Stimulated activated CD8-positive, alpha-beta memory T cell treated with anti-CD3 and anti-CD28 coated beads, Interleukin-7, amount 100 ng/mL, for 24 hours (primary cell): ENCODE measurements around the gene SLC9A7.

Source experiments
- DNase-seq: peaks from one replicate; pipeline ENCODE4 v3.0.0-alpha.2; 2020; ENCODE audit warnings: low read depth

The SLC9A7 gene

DNA sequence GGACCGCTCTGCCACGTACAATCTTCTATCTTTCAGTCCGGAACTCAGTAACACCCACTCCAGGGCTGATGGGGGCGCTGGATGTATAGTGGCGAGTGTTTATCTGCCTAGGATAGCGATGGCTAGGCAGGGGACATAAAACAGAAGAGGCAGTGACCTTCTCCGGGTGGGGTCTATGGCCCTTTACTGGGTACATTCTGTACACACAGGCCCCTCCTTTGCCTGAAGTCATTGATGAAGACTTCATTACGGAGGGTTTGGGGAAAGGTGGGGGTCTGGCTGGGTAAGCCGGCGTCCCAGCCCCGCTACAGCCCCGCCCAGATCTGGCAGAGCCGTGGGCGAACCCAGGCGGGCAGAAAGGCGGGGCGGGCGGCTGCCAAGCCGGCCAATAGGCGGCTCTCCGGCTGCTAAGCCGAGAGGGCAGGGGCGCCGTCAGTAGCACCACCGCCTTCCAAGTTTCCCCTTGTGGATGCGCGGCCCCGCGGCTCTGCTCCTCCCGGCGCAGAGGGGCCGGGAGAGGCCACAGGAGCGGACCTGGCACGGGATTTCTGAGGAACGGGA lies 185.5 kb downstream of the SLC9A7 start, which contains the start of gene CHST7:
Gene CHST7, plus strand, starts transcription at position 435 of the 561 bp plus-strand sequence. CDS start 167 bp downstream, outside the sequence.
- DNase-seq, result no peak

DNA sequence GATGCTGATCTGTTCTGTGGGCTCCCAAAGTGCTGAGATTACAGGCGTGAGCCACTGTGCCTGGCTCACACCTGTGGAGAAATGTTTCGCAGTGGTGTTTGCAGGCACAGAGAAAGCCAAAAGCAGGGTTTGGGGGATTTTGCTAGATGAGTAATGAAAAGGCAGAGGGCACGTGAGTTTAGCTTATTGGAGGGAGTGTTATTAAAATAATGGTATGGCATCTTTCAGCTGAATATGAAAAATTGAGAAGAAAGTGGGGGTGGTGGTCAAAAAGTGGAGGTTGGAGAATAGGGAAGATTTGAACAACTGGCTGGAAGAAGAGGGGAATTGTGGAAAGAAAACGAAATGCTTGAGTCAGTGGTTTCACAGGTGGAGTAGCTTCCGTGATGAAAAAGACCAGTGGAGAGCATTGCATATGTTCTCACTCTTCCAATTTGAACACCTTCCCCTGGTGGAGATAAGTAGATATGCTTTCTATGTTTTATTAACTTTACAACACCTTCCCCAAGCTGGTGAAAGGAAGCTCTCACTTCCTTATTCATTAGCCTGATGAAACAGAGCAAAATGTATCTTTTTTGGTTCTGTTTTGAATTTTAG lies 186.5 kb downstream of the SLC9A7 start:
- no peak for DNase-seq

DNA sequence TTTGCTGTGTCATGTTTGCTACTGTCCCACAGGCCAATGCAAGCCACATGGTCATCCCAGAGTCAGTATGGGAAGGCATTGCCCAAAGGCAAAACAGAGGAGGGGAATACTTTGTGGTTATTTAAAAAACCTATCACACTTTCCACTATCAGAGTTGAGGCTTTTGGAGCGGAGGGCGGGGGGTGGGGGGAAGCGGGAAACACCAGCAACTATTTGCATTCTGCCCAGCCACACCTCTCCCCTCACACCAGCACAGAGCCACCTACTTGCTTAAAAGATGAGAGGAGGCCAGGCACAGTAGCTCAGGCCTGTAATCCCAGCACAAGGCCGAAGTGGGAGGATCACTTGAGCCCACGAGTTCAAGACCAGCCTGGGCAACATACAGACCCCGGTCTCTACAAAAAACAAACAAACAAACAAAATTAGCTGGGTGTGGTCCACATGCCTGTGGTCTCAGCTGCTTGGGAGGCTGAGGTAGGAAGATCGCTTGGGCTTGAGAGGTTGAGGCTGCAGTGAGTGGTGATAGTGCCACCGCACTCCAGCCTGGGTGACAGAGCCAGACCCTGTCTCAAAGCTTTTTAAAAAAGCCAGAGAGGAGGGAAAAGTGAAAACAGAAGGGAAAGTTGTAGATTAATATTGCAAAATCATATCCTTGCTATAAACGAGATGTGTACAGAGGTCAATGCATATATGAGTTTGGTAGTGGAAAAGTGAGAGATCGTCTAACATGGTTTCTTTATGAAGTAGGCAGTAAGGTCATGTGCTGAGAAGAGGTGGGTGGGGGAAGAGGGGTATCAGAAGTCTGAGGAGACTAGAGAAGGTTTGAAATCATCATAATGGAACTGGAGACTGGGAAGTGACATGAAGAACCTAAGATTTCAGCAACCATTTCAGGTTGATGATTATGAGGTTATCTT lies 187.2 kb downstream of the SLC9A7 start:
- no peak for DNase-seq

DNA sequence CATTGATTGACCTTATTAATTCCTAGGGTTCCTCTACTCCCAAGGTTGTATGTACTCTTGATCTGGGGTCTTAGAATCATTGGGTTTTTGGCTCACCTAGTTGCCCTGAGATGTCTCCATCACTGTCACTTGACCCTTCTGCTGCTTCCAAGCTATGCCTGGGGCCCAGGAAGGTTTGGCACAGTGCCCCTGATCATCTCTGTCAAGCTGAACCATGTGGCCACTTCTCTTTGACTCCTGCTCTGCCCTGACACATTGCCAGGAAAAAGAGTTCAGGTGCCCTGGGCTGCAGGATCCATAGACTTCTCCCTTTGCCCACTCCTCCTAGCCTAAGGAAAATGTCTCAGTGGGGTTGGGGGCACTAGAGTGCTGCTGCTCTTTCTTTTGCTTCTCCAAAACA lies 189.3 kb downstream of the SLC9A7 start:
- no peak for DNase-seq

DNA sequence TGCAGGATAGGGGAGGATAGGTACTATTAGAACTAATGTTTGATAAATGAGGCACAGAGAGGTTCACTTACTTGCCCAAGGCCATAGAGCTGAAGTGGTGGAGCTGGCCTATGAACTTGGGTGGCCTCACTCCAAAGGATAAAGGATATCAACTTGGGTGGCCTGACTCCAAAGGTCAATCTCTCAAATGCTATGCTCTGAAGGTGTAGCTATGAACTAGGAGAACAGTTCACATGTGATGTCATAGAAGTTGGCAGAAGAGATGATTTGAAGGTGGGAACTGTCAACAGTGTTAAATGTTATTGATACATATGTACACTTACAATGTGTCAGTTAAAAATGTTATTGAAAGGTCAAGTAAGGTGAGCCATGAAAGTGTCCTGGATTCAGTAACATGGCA lies 191.5 kb downstream of the SLC9A7 start:
- no peak for DNase-seq

DNA sequence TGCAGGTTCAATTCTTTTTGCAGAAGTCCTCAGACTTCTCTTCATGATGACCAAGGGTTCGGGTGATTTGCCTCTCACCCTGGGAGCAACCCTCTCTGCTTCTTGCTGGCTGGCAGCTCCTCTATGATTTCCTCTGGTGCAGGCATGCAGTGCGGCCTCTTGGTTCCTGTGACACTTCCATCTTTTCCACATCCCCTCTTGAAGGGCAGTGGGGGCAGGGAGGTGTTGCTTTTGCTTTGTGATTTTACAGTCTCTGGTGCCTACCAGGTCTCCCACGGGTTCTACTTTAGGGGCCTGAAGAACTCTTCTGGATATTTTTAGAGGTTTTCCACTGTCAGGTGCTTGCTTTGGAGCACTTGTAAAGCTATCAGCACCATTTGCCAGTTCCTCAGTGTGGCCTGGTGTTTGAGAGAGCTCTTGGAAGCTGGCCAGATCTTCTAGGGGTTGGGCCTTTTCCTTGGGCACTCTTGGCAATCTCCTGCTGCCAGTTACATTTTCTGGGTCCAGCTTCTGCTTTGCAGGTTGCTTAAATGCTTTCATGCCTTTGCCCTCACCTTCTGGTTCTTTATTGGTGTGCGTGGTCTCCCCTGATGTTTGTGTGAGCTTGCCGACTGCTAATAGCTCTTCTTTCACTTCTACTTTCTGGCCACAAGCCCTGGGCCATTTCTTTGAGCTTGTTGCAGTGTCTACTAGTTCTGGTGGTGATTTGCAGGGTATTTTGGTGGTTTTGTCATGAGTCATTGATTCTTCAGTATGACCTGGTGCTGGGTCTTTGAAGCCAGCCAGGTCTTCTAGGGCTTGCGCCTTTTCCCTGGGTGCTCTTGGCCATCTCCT lies 196.9 kb downstream of the SLC9A7 start:
- no peak for DNase-seq

DNA sequence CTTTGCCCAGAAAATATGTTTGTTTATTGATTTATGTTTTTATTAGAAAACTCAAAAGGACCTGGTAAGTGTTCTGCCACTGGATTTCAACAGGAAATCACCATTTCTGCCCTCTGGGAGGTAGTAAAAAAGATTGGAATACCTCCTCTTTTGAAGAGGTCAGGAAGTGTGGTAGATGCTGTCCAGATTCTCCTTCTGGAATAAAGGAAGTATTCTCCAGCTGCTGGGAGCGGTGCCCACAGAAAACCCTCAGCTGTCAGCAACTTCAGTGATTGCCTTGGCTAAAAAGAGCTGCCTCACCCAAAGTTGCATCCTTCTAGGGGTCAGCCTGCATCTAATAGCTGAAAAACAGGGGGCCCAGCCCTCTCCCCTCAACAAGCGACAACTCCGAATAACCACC lies 199.9 kb downstream of the SLC9A7 start:
- DNase-seq, result no peak

DNA sequence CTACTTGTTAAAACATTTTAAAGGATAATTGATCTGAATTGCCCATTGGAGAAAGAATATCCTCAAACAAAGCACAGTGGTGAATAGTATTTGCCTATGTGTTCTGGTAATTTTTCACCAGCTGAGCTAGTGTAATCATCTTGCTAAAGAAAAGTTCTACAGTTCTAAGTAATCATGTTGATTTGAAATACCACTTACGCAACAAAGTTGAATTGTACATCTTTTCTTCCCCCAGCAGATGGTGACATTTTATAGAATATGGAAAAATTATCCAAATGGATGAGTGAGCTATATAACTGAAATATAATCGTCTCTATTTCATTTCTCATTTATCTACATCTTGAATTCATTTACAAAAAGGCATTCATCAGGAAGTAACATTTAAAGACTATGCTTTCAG lies 204.0 kb downstream of the SLC9A7 start:
- no peak for DNase-seq

DNA sequence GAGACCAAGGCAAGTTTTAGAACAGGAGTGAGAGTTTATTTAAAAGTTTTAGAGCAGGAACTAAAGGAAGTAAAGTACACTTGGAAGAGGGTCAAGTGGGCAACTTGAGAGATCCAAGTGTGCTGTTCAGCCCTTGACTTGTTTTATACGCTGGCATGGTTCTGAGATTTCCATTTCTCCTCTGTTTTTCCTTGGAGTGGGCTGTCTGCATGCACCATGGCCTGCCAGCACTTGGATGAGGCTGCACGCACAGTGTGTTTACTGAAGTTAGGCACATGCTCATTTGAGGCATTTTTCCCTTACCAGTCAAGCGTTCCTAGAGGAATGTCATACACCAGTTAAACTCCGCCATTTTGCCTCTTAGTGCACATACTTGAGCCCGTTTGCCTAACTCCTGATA lies 205.0 kb downstream of the SLC9A7 start:
- DNase-seq, result no peak

DNA sequence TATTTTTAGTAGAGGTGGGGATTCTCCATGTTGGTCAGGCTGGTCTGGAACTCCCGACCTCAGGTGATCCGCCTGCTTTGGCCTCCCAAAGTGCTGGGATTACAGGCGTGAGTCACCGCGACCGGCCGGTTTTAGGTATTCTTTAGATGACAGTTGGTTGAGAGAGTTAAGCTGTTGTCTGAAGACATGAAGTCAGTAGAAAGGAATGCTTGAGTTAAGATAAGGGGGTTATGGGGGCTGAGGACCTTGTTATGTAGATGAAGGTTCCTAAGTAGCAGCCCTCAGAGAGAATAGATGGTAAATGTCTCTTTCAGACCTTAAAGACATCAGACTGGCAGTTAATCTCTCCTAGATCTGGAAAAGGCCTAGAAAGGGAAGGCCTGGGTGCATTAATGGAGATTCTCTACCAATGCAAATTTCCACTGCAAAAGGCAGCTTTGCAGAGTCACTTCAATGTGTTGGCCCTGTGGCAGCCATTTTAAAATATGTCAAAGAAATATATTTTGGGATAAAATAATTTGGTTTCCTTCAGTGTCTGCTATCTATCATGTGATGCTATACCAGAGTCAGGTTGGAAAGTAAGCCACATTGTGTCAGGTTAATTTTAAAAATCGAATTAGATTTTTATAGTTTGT lies 207.3 kb downstream of the SLC9A7 start:
- DNase-seq, result no peak

DNA sequence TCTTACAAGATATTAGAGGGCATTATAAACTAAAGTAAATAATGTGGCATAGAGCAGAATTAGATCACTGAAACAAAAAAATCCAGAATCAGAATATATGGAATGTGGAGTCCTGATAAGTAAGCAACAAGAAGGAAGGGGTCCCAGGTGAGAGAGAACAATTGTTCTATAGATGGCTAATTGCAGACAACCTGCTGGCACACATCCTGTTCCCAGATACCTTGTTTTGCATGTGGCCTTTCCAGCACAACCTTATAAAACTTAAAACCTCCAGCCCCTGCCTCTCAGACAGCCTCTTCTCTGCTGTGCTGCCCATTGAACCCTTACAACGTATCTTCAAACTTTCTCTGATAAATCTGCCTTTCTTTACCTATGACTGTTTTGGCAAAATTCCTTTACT lies 209.0 kb downstream of the SLC9A7 start:
- DNase-seq, result no peak
